CD4-positive, CD25-positive, alpha-beta regulatory T cell (primary cell): ENCODE results near the gene RAD18. TPM values are rescaled to one million over a fixed set of nuclear protein-coding genes. Genes with fewer than 3 reads are reported as not detected.

Experiments used
- ATAC-seq, 2 donors: fragments of 150-1000 bp; cut with Tn5 transposase; one replicate each; pipeline ENCODE4 v1.10.0; 2021; ENCODE audit warnings: low read depth in 2 of 2, moderate number of reproducible peaks in 2 of 2, moderate library complexity in 1 of 2
- DNase-seq, 3 donors: peaks; one replicate each; pipeline versions ENCODE4 v3.0.0 to v3.0.0-alpha.2; 2012 to 2022; ENCODE audit warnings: mixed read lengths in 1 of 3
- H3K27ac ChIP-seq: one replicate; pipeline ENCODE4 v1.7.0; 2013; ENCODE audit warnings: mild to moderate bottlenecking, low read length; ENCODE audit not compliant: insufficient read depth, poor library complexity, severe bottlenecking
- H3K27me3 ChIP-seq: one replicate; pipeline ENCODE4 v1.7.0; 2013; ENCODE audit warnings: low read length; ENCODE audit not compliant: control insufficient read depth, insufficient read depth
- H3K36me3 ChIP-seq: one replicate; pipeline ENCODE4 v1.7.0; 2013; ENCODE audit warnings: mild to moderate bottlenecking, low read length, moderate library complexity; ENCODE audit not compliant: control insufficient read depth, insufficient read depth
- H3K4me1 ChIP-seq: 2 replicates; pipeline ENCODE4 v1.7.0; 2013; ENCODE audit warnings: mild to moderate bottlenecking, low read length; ENCODE audit not compliant: insufficient read depth, control insufficient read depth, poor library complexity, severe bottlenecking
- H3K4me3 ChIP-seq: one replicate; pipeline ENCODE4 v1.7.0; 2013; ENCODE audit warnings: low read depth, mild to moderate bottlenecking, low read length, moderate library complexity
- H3K9me3 ChIP-seq, 2 experiments: 1 replicate in 1 of 2; 2 replicates in 1 of 2; pipeline ENCODE4 v1.7.0; 2013; ENCODE audit warnings: low read length in 2 of 2, mild to moderate bottlenecking in 1 of 2, moderate library complexity in 1 of 2; ENCODE audit not compliant: control insufficient read depth in 2 of 2
- H3K27ac Mint-ChIP-seq, 3 donors: one replicate each; pipeline ENCODE4 v1.8.0; 2020 to 2022; ENCODE audit warnings: mild to moderate bottlenecking in 3 of 3, mixed read lengths in 3 of 3, moderate library complexity in 2 of 3
- H3K27me3 Mint-ChIP-seq: one replicate; pipeline ENCODE4 v1.8.0; 2022; ENCODE audit warnings: mild to moderate bottlenecking, mixed read lengths
- H3K36me3 Mint-ChIP-seq: one replicate; pipeline ENCODE4 v1.8.0; 2020; ENCODE audit warnings: mixed read lengths
- H3K4me1 Mint-ChIP-seq, 4 donors: one replicate each; pipeline ENCODE4 v1.8.0; 2020 to 2022; ENCODE audit warnings: mixed read lengths in 4 of 4, mild to moderate bottlenecking in 1 of 4
- H3K4me3 Mint-ChIP-seq, 4 donors: one replicate each; pipeline ENCODE4 v1.8.0; 2020 to 2022; ENCODE audit warnings: mild to moderate bottlenecking in 4 of 4, mixed read lengths in 4 of 4, moderate library complexity in 3 of 4
- H3K9me3 Mint-ChIP-seq, 7 donors: one replicate each; pipeline ENCODE4 v1.8.0; 2020 to 2022; ENCODE audit warnings: mixed read lengths in 7 of 7, mild to moderate bottlenecking in 3 of 7, moderate library complexity in 2 of 7
- polyA plus RNA-seq, 4 donors: library from polyadenylated mRNA; unstranded; fragments of 300-500 nt; fragmentation: Illumina TruSeq; gene quantifications; one replicate each; pipeline ENCODE4 v1.2.3, GENCODE V29; 2021
- total RNA-seq: library from RNA; stranded (reverse); gene quantifications from one replicate; pipeline ENCODE4 v1.2.3, GENCODE V29; 2022

RAD18 gene
- total and polyA plus RNA-seq, 5 donors from 2014 or later, result 7.8 to 19.8 (median 11.2) TPM

DNA sequence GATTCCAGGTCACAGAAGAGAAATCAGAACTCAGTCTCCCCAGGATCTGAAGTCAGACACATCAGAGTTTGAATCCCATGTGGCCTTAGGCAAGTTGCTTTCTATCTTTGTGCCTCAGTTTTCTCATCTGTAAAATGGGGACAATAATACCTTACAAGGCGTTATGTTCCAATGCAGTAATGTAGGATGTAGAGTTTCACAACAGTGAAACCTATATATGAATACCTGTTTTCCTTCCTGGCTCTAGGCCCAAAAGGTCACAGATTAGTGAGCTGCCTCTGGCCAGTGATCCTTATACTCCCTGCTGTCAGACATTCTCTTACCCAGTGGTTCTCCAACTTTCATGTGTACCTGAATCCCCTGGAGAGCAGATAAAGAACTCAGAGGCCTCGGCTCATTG is 121.0 kb downstream of the RAD18 start:
- Mint-ChIP-seq H3K4me1 (no peaks in the 10 kb centered on the region), H3K36me3 (no peaks in the 10 kb centered on the region), H3K27ac (no peak overlapping the region), H3K9me3 (no peaks in the 10 kb centered on the region), H3K4me3 (no peak overlapping the region), H3K27me3 (no peaks in the 10 kb centered on the region)
- no peak overlapping the region for H3K4me3 ChIP-seq
- H3K27ac ChIP-seq, result no peak overlapping the region
- H3K4me1 ChIP-seq, result no peaks in the 10 kb centered on the region
- DNase-seq (no peak), ATAC-seq (no peak)
- H3K27me3 ChIP-seq, result no peaks in the 10 kb centered on the region
- no peaks in the 10 kb centered on the region for H3K9me3 ChIP-seq
- H3K36me3 ChIP-seq, result no peaks in the 10 kb centered on the region

GRCh38 chr3:8841472-8841871 is 121.8 kb downstream of the RAD18 start:
- Mint-ChIP-seq H3K27me3 (no peaks in the 10 kb centered on the region), H3K4me1 (no peaks in the 10 kb centered on the region), H3K9me3 (no peaks in the 10 kb centered on the region), H3K27ac (no peak overlapping the region), H3K36me3 (no peaks in the 10 kb centered on the region), H3K4me3 (no peak overlapping the region)
- Histone ChIP-seq H3K36me3 (no peaks in the 10 kb centered on the region), H3K27ac (no peak overlapping the region), H3K9me3 (no peaks in the 10 kb centered on the region), H3K4me3 (no peak overlapping the region), H3K4me1 (no peaks in the 10 kb centered on the region), H3K27me3 (no peaks in the 10 kb centered on the region)
- no peak for ATAC-seq
- no peak for DNase-seq

DNA sequence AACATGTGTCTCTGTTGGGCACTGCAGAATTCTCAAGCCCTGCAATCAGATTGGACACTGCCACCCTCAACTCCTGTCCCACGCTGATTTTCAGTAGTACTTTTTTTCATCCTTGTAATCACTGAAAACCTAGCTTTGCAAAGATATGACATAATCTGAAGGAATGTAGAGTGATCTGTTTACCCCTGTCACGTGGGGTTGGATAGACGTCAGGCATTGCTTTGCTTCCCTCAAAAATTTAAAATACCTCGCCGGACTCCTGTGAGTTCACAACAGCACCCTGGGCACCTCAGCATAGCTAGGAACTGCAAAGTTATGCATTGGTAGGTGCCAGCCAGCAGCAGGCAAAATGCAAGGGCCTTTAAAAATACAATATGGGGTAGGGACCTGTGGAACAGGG is 122.7 kb downstream of the RAD18 start:
- Histone ChIP-seq H3K36me3 (no peaks in the 10 kb centered on the region), H3K27me3 (no peaks in the 10 kb centered on the region), H3K9me3 (no peaks in the 10 kb centered on the region), H3K27ac (no peak overlapping the region), H3K4me3 (no peak overlapping the region), H3K4me1 (no peaks in the 10 kb centered on the region)
- Mint-ChIP-seq H3K9me3 (no peaks in the 10 kb centered on the region), H3K36me3 (no peaks in the 10 kb centered on the region), H3K4me3 (no peak overlapping the region), H3K4me1 (no peaks in the 10 kb centered on the region), H3K27ac (no peak overlapping the region), H3K27me3 (no peaks in the 10 kb centered on the region)
- no peak for DNase-seq
- ATAC-seq, result no peak

DNA sequence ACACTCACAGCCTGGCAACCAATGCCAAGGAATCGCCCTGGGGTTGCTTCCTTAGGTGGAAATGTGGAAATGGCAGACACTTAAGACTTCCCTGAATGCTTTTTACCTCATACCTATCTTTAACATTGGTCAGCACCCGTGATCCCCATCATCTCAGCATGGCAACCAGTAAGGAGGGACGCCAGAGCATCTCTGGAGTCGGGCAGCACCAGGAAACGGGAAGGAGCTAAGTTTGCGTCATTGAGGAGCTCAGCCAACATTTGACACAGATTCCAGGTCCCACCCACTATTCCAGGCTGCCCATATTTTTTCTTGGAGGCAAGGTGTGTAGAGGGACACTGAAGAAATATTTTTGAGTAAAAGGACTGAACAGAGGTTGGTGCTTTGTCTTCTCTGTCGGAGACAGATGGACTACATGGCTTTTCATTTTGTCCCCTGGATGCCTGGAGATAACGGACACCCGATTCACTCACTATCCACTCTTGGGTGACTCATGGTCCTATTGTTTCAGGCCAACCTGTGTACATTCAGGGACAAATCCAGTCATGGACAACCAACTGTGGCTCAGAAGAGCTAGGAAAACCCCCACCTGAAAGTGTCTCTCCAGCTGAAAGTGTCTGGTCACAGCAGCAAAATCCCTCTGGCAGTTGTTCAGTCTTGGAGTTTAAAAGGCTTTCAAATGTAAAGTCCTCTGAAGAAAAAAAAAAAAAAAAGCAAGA is 123.5 kb downstream of the RAD18 start:
- H3K4me3 Mint-ChIP-seq, result no peak overlapping the region
- DNase-seq (no peak), ATAC-seq (no peak)
- Histone ChIP-seq H3K36me3 (no peaks in the 10 kb centered on the region), H3K9me3 (no peaks in the 10 kb centered on the region), H3K4me3 (no peak overlapping the region), H3K27me3 (no peaks in the 10 kb centered on the region), H3K4me1 (no peaks in the 10 kb centered on the region), H3K27ac (no peak overlapping the region)
- no peak overlapping the region for H3K27ac Mint-ChIP-seq
- no peaks in the 10 kb centered on the region for H3K4me1 Mint-ChIP-seq
- no peaks in the 10 kb centered on the region for H3K27me3 Mint-ChIP-seq
- H3K9me3 Mint-ChIP-seq, result no peaks in the 10 kb centered on the region
- H3K36me3 Mint-ChIP-seq, result no peaks in the 10 kb centered on the region

DNA sequence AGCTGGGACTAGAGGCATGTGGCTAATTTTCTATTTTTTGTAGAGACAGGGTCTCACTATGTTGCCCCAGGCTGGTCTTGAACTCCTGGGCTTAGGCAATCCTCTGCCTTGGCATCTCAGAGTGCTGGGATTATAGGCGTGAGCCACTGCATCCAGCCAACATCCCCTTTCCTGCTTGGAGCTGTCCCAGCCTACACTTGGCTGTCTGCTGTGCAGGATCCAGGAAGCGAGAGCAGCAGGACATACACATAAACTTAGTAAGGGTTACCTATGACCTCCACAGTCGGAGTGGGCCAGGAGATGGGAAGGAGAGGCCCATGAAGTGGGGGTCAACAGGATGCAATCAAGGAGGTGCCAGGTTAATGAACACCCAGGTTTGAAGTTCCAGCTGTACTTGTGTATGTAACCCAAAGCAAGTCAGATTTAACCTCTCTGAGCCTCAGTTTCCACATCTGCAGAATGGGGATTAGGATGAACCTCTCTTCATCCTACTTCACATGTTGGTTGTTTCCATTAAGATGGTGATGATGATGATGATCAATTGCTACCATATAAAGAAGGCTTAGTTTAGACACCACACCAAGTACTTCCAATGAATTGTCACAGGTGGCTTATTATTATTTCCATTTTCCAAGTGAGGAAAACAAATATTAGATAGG is 124.4 kb downstream of the RAD18 start:
- Histone ChIP-seq H3K4me3 (no peak overlapping the region), H3K36me3 (no peaks in the 10 kb centered on the region), H3K27me3 (no peaks in the 10 kb centered on the region), H3K27ac (no peak overlapping the region), H3K9me3 (no peaks in the 10 kb centered on the region), H3K4me1 (no peaks in the 10 kb centered on the region)
- H3K27me3 Mint-ChIP-seq, result no peaks in the 10 kb centered on the region
- no peak overlapping the region for H3K27ac Mint-ChIP-seq
- no peaks in the 10 kb centered on the region for H3K9me3 Mint-ChIP-seq
- no peaks in the 10 kb centered on the region for H3K36me3 Mint-ChIP-seq
- ATAC-seq (no peak), DNase-seq (no peak)
- no peaks in the 10 kb centered on the region for H3K4me1 Mint-ChIP-seq
- H3K4me3 Mint-ChIP-seq, result no peak overlapping the region

- Mint-ChIP-seq H3K27me3 (no peaks in the 10 kb centered on the region), H3K4me3 (no peak overlapping the region), H3K36me3 (no peaks in the 10 kb centered on the region), H3K27ac (no peak overlapping the region), H3K4me1 (no peaks in the 10 kb centered on the region), H3K9me3 (no peaks in the 10 kb centered on the region)
- no peaks in the 10 kb centered on the region for H3K4me1 ChIP-seq
- no peaks in the 10 kb centered on the region for H3K36me3 ChIP-seq
- no peak overlapping the region for H3K4me3 ChIP-seq
- DNase-seq, result no peak
- H3K27me3 ChIP-seq, result no peaks in the 10 kb centered on the region
- no peaks in the 10 kb centered on the region for H3K9me3 ChIP-seq
- H3K27ac ChIP-seq, result no peak overlapping the region
- ATAC-seq, result no peak
Observed at GRCh38 chr3:8838234-8838633, 125.0 kb downstream of the RAD18 start.

DNA sequence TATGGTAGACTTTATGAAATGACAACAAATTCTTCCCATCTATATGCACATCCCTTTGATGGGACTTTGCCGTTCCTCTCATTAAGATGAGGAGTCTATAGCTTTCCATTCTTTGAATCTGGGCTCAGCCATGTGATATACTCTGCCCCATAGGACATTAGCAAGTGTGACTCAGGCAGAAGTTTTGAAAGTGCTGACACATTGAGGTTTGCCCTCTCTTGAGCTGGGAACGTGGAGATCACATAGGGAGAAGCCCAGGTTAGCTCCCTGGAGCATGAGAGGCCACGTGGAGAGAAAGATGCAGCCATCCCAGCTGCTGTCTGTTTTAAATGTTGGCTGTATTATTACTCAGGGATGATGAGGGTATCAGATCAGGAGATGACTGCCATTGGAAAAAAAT is 126.1 kb downstream of the RAD18 start:
- Histone ChIP-seq H3K4me3 (no peak overlapping the region), H3K9me3 (no peaks in the 10 kb centered on the region), H3K27ac (no peak overlapping the region), H3K27me3 (no peaks in the 10 kb centered on the region), H3K4me1 (no peaks in the 10 kb centered on the region), H3K36me3 (no peaks in the 10 kb centered on the region)
- DNase-seq (no peak), ATAC-seq (no peak)
- no peak overlapping the region for H3K4me3 Mint-ChIP-seq
- no peaks in the 10 kb centered on the region for H3K36me3 Mint-ChIP-seq
- no peaks in the 10 kb centered on the region for H3K27me3 Mint-ChIP-seq
- no peaks in the 10 kb centered on the region for H3K9me3 Mint-ChIP-seq
- no peak overlapping the region for H3K27ac Mint-ChIP-seq
- no peaks in the 10 kb centered on the region for H3K4me1 Mint-ChIP-seq

DNA sequence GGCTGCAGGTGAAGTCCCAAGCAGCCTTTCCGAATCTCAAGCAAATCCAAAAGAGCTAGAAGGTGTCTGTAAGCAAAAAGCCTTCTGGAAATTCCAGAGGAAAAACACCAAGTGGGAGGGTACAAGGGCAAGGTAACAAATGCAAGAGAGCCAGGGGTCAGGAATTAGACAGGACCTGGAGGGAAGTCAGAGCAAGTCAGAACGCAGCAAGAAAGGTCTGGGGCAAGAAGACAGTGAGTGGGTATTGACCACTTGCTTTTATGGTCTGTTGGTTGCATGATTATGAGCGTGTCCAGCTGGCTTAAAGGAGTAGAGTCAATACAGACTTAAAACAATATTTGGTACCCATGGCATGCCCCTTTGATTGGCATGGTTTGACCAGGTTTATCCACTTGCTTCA is 127.2 kb downstream of the RAD18 start:
- Mint-ChIP-seq H3K27ac (no peak overlapping the region), H3K9me3 (no peaks in the 10 kb centered on the region), H3K4me1 (no peaks in the 10 kb centered on the region), H3K36me3 (no peaks in the 10 kb centered on the region), H3K27me3 (no peaks in the 10 kb centered on the region), H3K4me3 (no peak overlapping the region)
- H3K9me3 ChIP-seq, result no peaks in the 10 kb centered on the region
- no peaks in the 10 kb centered on the region for H3K4me1 ChIP-seq
- DNase-seq (no peak), ATAC-seq (no peak)
- H3K27ac ChIP-seq, result no peak overlapping the region
- H3K4me3 ChIP-seq, result no peak overlapping the region
- no peaks in the 10 kb centered on the region for H3K27me3 ChIP-seq
- no peaks in the 10 kb centered on the region for H3K36me3 ChIP-seq
